Tibial artery (tissue), 4 donors: ENCODE results near the gene AGAP1.

Experiments
- DNase-seq, 2 donors: peaks; one replicate each; pipeline ENCODE4 v3.0.0-alpha.2; 2019
- H3K27ac ChIP-seq, 2 donors: fragments of 200-600 bp; sonication (generic) in 1 of 2; 1 replicate in 1 of 2; 2 replicates in 1 of 2; pipeline ENCODE4 v1.5.1; 2018 to 2019; ENCODE audit warnings: mild to moderate bottlenecking in 1 of 2
- H3K27me3 ChIP-seq, 2 donors: fragments of 200-600 bp; sonication (generic) in 1 of 2; one replicate each; pipeline versions ENCODE4 v1.5.1 to v1.6.0; 2016 to 2019
- H3K36me3 ChIP-seq, 3 donors: fragments of 200-600 bp; sonication (generic) in 2 of 3; one replicate each; pipeline ENCODE4 v1.5.1; 2016 to 2019; ENCODE audit warnings: mild to moderate bottlenecking in 2 of 3
- H3K4me1 ChIP-seq, 4 donors: fragments of 200-600 bp; sonication (generic) in 2 of 4; 1 replicate in 3 of 4; 2 replicates in 1 of 4; pipeline ENCODE4 v1.5.1; 2016 to 2019
- H3K4me3 ChIP-seq, 2 donors: fragments of 200-600 bp; sonication (generic) in 1 of 2; 1 replicate in 1 of 2; 2 replicates in 1 of 2; pipeline ENCODE4 v1.5.1; 2018 to 2019; ENCODE audit warnings: mild to moderate bottlenecking in 2 of 2
- H3K9me3 ChIP-seq, 3 donors: fragments of 200-600 bp; sonication (generic) in 1 of 3; one replicate each; pipeline ENCODE4 v1.5.1; 2016 to 2019
- intact Hi-C: fragments of 100-400 bp; cut with DNase I; formaldehyde crosslinking; loops from one replicate; pipeline ENCODE4 v1.15.0; 2023; ENCODE audit warnings: low total_unique reads
- TF ChIP-seq, protein P1 (sequence below), 2 experiments: fragments of 200-600 bp in 1 of 2; fragments of 450-650 bp in 1 of 2; IDR thresholded peaks; one replicate each; pipeline ENCODE4 v1.5.1; 2017 to 2019; ENCODE audit warnings: antibody characterized with exemption in 2 of 2, mild to moderate bottlenecking in 1 of 2, moderate library complexity in 1 of 2

The AGAP1 gene

GRCh38 chr2:236033462-236033861, 539.6 kb downstream of the AGAP1 start:
- DNase-seq: no peak
- Histone ChIP-seq H3K27ac (no peak overlapping the region), H3K36me3 (peaks cover 4 to 19% (median 8%) of the 10 kb centered on the region in 3 donors), H3K27me3 (no peaks in the 10 kb centered on the region), H3K9me3 (no peaks in the 10 kb centered on the region), H3K4me3 (no peak overlapping the region), H3K4me1 (no peaks in the 10 kb centered on the region)
- TF ChIP-seq, protein P1, sequence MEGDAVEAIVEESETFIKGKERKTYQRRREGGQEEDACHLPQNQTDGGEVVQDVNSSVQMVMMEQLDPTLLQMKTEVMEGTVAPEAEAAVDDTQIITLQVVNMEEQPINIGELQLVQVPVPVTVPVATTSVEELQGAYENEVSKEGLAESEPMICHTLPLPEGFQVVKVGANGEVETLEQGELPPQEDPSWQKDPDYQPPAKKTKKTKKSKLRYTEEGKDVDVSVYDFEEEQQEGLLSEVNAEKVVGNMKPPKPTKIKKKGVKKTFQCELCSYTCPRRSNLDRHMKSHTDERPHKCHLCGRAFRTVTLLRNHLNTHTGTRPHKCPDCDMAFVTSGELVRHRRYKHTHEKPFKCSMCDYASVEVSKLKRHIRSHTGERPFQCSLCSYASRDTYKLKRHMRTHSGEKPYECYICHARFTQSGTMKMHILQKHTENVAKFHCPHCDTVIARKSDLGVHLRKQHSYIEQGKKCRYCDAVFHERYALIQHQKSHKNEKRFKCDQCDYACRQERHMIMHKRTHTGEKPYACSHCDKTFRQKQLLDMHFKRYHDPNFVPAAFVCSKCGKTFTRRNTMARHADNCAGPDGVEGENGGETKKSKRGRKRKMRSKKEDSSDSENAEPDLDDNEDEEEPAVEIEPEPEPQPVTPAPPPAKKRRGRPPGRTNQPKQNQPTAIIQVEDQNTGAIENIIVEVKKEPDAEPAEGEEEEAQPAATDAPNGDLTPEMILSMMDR (IDR thresholded peaks at IDR 0.05): no peak
- intact Hi-C loops: no loop called here

DNA sequence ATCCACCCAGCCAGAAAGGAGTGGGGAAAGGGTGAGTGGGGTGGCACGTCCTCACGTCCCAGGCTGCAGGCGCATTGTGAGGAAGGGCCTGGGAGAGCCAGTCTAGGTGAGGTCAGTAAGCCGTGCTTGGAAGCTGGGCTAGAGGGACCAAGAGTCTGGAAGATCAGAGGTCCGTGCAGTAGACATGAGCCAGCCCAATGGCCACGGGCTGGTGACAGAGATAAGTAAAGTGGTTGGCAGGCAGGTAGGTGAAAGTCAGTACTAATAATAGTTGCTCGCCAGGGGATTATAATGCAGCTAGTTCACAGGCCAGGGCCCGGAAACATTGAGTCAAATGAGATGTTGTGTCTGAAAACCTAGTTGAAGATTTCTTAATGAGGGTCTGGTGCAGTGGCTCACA, 541.1 kb downstream of the AGAP1 start:
- peaks cover 4 to 20% (median 9%) of the 10 kb centered on the region in 3 donors for H3K36me3 ChIP-seq
- intact Hi-C loops: no loop called here
- no peak overlapping the region for H3K4me3 ChIP-seq
- TF ChIP-seq, protein P1 (IDR thresholded peaks at IDR 0.05): no peak
- no peak overlapping the region for H3K27ac ChIP-seq
- H3K4me1 ChIP-seq: no peaks in the 10 kb centered on the region
- H3K9me3 ChIP-seq: no peaks in the 10 kb centered on the region
- no peaks in the 10 kb centered on the region for H3K27me3 ChIP-seq
- DNase-seq: no peak

DNA sequence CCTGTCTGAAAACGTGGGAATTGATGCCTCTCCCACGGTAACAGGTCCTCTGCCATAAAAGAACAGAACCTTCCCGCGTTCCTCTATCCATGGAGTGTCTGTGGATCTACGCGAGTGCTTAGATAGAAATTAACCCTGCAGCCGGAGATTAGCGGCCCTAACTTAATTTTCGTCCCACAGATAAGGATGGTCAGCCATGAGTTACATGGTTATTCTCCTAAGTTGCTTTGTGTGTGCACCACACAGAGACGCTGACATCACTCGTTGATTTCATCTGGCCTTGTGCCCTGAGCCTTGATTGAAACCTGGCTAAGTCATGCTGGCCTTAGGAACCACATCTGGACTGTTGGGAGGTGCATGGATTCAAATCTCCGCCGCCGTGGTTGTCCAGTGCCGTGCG, 542.2 kb downstream of the AGAP1 start:
- no peak overlapping the region for H3K27ac ChIP-seq
- peaks cover 8 to 29% (median 12%) of the 10 kb centered on the region in 3 donors for H3K36me3 ChIP-seq
- H3K27me3 ChIP-seq: no peaks in the 10 kb centered on the region
- no peaks in the 10 kb centered on the region for H3K4me1 ChIP-seq
- intact Hi-C loops: no loop called here
- no peaks in the 10 kb centered on the region for H3K9me3 ChIP-seq
- H3K4me3 ChIP-seq: no peak overlapping the region
- no peak for DNase-seq
- TF ChIP-seq, protein P1 (IDR thresholded peaks at IDR 0.05): no peak

DNA sequence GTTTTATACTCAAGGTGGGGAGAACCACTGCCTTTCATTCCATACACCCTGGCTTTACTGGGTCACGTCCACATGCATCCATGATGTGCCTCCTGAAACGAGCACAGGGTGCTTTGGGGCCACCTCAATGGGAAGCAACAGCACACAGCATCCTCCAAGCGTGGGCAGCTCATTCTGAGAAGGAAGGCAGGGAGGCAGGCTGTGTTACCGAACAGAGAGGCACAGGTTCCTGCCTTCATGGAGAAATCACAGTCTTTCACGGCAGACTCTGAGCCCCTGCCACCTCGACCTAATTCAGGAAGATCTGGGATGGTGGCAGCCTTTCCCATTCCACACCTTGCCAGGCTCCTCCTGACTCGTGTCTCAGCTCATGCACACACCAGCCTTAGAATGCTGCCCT, 544.3 kb downstream of the AGAP1 start:
- Histone ChIP-seq H3K27ac (no peak overlapping the region), H3K27me3 (no peaks in the 10 kb centered on the region), H3K4me1 (no peaks in the 10 kb centered on the region), H3K36me3 (peaks cover 12 to 33% (median 16%) of the 10 kb centered on the region in 3 donors), H3K9me3 (no peaks in the 10 kb centered on the region), H3K4me3 (no peak overlapping the region)
- TF ChIP-seq, protein P1 (IDR thresholded peaks at IDR 0.05): no peak
- intact Hi-C loops: no loop called here
- no peak for DNase-seq

DNA sequence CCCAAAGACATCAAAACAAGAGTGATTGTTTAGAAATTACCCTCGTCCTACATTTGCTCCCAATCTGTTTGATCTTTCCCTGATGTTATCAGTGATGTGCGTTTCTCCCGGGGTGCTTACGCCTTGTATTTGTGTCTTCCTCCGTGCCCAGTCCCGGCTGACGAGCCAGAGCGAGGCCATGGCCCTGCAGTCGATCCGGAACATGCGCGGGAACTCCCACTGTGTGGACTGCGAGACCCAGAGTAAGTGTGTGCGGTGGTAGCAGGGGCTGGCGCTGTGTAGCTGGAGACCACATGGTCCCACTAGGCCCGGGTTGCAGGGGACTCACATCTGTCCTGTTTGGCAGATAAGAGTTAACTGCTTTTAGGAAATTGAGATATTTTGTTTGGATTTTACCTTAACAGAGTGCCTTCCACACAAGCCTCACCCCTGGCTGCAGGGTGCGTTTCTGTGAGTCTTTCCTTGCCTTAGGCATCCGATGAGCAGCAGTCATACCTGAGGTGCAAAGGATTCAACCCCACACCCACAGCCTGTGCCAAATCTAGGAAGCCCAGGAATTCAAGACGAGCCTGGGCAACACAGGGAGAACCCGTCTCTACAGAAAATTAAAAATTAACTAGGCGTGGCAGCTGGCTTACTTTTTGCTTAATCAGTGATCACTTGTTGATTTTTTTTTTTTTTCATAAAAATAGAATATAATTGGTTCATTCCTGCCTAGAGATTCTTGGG, 546.9 kb downstream of the AGAP1 start:
- Histone ChIP-seq H3K27ac (no peak overlapping the region), H3K4me3 (no peak overlapping the region), H3K27me3 (no peaks in the 10 kb centered on the region), H3K4me1 (no peaks in the 10 kb centered on the region), H3K9me3 (no peaks in the 10 kb centered on the region), H3K36me3 (peaks cover 12 to 33% (median 19%) of the 10 kb centered on the region in 3 donors)
- TF ChIP-seq, protein P1 (IDR thresholded peaks at IDR 0.05): no peak
- intact Hi-C loops: no loop called here
- DNase-seq: no peak
